HG03066 (cell line): Measurements from ENCODE around the gene TMEM190.

ENCODE experiments used
- ATAC-seq: cut with Tn5 transposase; IDR thresholded peaks from one replicate; pipeline ENCODE4 v1.9.1; 2021; ENCODE audit warnings: low read depth; ENCODE audit not compliant: unreplicated experiment

The TMEM190 gene

GRCh38 chr19:55350620-55351315, 25.9 kb upstream of the TMEM190 start:
- no peak for ATAC-seq

GRCh38 chr19:55352040-55352439, 24.6 kb upstream of the TMEM190 start:
- ATAC-seq: no peak

DNA sequence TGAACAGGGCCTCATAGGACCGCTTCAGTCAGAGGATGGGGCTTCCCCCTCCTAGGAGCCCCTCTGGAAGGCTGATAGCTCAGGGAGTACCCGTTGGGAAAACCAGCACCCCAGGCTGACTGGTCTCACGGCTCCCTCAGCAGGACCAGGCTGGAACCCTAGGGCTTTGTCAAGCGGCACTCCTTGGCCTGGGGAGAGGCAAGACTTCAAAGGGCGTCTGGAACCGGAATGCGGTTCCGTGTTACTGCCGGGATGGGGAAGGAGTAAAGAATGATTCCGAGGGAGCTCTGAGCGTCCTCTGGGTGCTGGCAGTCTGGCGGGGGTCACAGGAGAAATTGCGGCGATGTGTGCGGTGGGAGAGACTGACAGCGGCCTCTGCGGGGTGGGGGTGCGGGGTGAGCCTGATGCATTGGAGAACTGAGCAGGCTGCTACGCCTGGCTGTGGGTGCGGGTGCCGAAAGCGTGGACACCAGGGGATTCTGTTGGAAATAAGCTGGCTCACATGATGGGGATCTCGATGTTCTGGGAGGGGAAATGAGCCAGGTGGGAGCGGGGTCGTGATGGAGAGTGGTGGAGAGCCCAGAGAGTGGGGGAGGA, 24.0 kb upstream of the TMEM190 start:
- no peak for ATAC-seq

DNA sequence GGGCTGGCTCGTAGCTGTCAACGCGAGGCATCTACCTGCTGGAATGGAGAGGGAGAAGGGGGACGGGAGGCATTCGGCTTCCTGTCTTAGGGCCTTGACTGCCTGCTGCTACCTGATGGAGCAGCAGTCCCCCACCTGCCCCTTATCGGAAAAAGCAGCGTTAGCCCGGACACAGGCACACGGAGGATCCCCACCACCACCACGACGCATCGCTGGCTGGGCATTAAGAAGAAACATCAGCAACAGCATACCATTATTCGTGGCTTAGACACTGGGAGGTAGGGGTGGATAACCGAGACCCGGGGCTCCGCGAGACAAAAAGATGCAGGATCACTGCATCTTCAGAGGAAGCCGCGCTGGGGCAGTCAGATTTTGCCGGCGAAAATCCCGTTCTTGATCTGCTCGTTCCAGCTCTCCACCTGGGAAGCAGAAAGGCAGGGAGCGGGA, 23.2 kb upstream of the TMEM190 start:
- ATAC-seq: no peak

GRCh38 chr19:55353803-55354697, 22.6 kb upstream of the TMEM190 start:
- no peak for ATAC-seq

- ATAC-seq: no peak
Measured at GRCh38 chr19:55354698-55355212, 21.9 kb upstream of the TMEM190 start, which contains the start of gene COX6B2. Gene COX6B2, minus strand, starts transcription at chr19:55354719. Its CDS starts 198 bp downstream, at chr19:55354521.

- ATAC-seq: no peak
Measured at GRCh38 chr19:55355213-55355821, 21.3 kb upstream of the TMEM190 start.

GRCh38 chr19:55358493-55358892, 18.1 kb upstream of the TMEM190 start:
- no peak for ATAC-seq

- no peak for ATAC-seq
Measured at GRCh38 chr19:55358943-55359908, 17.4 kb upstream of the TMEM190 start.

DNA sequence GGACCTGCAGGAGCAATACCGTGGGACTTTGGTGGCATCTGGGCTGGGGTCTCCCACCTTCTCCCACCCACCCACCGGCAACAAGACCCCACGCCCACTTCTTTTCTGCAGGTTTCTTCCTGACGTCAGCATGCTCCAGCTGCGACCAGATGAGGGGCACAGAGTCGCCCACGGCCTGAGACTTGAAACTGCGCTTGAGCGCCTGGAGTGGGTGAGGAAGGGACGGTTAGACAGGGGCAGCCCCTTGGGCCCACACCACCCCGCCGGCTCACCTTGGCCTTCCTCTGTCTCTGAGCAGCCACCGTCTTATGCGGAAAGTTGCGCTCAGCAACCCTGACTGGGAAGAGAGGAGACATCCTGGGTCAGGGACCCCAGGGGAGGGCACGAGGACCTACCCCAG, 15.7 kb upstream of the TMEM190 start:
- ATAC-seq: no peak

GRCh38 chr19:55362174-55362989, 14.2 kb upstream of the TMEM190 start:
- ATAC-seq: no peak

GRCh38 chr19:55362990-55363716, 13.5 kb upstream of the TMEM190 start, which contains the start of gene GARIN5B:
Gene GARIN5B, minus strand, starts transcription at chr19:55363260. Its CDS starts 194 bp downstream, at chr19:55363066.
- ATAC-seq: no peak

- no peak for ATAC-seq
Measured at GRCh38 chr19:55365245-55365644, 11.4 kb upstream of the TMEM190 start.

DNA sequence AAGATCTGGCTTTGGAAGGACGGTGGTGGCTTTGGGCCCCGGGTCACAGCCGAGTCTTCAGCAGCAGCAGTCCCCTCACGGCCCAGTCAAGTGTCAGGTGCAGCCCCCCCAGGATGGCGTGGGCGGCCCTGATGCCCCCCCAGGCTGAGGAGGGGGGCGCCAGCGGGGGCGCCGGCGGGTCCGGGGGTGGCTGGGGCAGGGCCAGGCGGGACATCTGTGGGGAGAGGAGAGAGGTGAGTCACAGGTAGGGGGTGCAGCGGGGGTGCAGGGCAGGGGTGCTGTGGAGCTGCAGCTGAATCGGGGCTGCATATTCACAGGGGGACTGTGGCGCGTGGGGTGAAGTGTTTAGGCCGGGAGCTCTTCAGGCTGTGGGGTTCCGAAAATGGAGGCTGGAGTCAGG, 10.7 kb upstream of the TMEM190 start:
- ATAC-seq: no peak

DNA sequence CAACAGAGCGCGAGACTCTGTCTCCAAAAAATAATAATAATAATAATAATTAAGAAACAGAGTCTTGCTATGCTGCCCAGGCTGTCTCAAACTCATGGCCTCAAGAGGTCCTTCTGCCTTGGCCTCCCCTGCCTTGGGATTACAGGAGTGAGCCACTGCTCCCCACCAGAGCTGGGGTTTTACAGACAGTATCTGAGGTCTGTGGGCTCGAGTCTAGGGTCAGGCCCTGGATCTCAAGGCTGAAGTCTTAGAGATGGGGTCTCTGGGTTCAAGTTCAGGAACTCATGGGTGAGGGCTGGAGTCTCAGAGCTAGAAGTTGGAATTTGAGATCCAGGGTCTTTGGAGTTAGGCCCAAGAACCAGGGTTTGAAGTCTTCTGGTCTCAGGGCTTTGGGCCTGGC, 9.8 kb upstream of the TMEM190 start:
- no peak for ATAC-seq

DNA sequence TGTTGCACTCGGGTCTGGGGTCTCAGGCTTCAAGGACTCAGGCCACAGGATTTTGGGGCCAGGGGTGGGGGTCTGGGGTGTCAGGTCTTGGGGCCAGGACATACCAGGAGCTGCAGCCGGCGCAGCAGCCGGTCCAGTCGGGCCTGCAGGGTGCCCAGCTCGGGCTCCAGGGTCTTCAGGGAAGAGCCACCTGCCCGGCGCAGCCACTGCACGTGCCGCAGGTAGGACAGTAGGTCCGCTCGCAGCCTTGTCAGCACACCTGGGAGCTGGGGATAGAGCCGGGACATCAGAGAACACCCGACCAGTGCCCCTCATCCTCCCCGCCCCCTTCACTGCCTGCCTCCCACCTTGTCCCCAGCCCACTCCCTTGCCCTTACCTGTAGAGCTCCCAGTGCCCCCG, 8.5 kb upstream of the TMEM190 start:
- ATAC-seq: no peak

DNA sequence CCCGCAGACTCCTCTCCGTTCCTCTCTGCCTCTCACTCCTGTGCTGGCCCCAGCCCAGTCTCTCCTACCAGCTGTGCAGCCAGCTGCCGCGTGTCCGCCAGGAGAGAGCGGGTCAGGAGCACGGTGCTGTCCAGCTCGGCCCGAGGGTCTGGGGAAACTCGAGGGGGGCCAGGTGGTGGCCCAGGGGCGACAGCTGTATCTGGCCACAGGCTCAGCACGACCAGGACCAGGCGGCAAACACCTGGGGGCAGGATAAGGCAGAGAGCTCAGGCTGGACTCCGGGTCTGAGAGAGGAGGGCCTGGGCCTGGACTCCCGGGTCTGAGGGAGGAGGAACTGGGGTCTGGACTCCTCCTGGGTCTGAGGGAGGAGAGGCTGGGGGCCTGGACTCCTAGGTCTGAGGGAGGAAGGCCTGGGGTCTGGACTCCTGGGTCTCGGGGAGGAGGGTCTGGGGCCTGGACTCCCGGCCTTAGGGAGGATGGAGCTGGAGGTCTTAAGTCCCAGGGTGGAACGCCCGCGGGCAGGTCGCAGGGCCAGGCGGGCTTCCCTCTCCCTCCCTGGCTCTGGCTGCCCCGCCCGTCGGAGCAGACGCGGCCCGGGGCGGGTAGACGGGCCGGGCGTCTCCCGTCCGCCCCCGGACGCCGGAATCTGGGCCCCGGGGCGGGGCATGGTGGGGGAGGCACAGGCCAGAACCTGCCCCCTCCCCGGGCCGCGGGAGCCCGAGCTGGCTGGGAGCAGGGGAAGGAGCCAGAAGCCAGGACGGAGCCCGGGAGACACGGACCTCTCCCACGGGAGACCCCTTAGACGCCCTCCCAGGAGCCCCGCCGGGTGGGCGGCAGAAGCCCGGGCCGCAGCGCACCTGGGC, 7.7 kb upstream of the TMEM190 start:
- ATAC-seq: no peak
